GM19452 (cell line): ENCODE data around the gene RALGPS1.

Experiments used
- ATAC-seq: cut with Tn5 transposase; IDR thresholded peaks from one replicate; pipeline ENCODE4 v1.9.1; 2021; ENCODE audit not compliant: unreplicated experiment

RALGPS1 gene

DNA sequence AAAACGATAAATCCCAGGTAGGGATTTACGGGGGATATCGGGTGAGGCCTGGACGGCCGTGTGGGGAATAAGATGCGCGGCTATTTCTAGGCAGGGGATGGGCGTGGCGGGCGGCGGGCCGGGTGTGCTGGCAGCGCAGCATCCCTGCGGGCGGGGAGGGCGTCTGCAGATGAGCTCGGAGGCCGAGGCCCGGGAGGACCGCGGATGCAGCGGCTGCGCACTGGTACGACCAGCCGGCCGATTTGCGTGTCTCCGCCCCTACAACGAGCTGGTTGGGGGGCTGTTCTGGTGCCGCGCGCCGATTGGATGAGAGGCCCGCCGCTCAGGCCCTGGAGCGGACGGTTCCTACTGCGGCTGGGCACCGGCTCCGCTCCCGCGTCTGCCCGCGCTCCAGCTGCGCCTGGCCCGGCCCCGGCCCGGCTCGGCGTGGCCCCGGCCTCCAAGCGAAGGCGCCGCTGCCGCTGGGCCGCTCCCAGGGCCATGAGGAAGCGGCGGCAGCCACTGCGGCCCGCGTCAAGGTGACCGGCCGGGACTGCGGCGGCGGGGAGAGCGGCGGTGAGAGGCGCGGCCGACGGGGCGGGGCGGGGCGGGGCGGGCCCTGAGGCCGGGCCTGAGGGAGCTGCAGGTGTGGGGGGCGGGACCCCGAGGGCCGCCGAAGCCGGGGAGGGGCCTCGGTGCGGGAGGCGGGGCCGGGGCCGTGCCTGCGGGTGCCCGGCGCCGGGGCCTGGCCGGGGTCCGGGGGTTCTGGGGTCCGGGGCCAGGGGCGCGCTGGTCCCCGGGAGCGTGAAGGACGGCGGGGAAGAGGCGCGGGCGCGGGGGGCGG, at the start of gene RALGPS1:
Gene RALGPS1, plus strand, starts transcription at position 325 of the 823 bp plus-strand sequence. CDS start 47,508 bp downstream, outside the sequence.
- peak; percentile 99 for ATAC-seq

DNA sequence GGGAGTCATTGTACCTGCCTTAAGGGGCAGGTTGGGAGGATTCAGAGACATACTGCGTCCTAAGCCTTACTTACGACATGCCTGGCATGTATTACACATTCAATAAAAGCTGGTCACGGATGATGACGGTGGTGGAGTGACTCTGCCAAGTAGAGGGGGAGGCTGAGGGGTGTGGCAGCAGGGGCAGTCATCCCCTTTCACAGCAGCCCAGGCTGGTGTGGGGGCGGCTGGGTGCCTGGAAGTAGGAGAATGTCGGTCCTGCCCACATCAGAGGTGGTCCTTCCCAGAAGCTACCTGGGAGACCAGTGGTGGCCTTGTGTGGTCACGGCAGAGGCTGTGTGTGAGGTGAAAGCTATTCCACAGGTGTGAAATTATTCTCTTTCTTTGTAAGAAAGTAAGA, 45.2 kb upstream of the RALGPS1 start:
- ATAC-seq: no peak

GRCh38 chr9:126872516-126872915, 42.1 kb upstream of the RALGPS1 start:
- ATAC-seq: no peak

- ATAC-seq: no peak
Observed at GRCh38 chr9:126874546-126875314, 39.9 kb upstream of the RALGPS1 start.

DNA sequence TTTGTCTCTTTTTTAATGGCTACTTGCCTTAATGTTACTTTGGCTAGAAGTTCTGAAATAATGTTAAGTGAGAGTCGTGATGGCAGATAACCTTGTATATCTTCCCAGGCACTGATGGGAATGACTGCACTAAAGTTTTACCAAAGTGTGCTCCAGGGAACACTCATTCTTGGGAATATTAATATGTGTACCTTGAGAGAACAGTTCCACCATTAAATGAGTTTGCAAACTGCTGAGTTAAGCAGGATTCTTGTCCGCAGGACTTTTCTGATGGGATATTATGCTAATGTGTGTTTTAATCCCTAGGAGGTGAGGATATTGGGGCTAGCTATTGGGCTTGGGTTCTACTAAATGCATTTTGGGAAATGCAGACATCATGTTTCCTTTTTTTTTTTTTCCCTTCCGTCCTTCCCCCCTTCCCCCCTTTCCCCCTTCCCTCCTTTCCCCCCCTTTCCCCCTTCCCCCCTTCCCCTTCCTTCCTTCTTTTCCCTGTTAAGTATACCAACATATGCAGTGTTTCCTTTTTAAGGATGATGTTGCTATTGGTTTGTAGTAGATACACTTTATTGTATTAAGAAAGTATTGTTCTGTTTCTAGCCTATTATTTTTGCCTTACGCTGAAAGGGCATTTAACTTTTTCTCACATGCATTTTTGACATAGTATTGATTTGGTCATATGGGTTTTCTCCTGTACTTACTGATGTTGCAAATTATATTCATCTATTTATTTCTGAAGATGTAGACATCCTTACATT, 38.6 kb upstream of the RALGPS1 start:
- no peak for ATAC-seq

GRCh38 chr9:126876531-126876930, 38.1 kb upstream of the RALGPS1 start:
- no peak for ATAC-seq

DNA sequence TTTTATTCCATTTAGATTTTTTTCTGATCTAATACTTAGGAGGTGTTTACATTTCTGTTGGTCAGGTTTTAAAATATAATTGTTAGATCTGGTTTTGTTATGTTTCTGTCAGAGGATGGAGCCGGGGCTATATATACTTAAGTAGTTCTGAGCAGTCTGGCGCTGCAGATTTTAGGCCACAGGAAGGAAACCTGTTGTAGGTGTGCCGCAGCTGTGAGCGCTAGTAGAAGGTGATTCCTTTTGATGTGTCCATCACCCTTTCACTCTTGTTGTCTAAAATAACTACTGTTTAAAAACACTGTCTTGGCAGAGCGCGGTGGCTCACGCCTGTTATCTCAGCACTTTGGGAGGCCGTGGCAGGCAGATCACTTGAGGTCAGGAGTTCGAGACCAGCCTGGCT, 37.2 kb upstream of the RALGPS1 start:
- ATAC-seq: no peak

DNA sequence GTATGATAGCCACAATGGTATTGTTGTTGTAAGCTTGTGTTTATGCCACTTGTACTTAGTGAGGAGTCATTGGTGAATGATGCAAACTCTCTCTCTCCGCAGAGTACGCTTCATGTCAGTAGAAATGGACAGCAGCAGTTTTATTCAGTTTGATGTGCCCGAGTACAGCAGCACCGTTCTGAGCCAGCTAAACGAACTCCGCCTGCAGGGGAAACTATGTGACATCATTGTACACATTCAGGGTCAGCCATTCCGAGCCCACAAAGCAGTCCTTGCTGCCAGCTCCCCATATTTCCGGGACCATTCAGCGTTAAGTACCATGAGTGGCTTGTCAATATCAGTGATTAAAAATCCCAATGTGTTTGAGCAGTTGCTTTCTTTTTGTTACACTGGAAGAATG, 35.3 kb upstream of the RALGPS1 start:
- ATAC-seq: no peak

DNA sequence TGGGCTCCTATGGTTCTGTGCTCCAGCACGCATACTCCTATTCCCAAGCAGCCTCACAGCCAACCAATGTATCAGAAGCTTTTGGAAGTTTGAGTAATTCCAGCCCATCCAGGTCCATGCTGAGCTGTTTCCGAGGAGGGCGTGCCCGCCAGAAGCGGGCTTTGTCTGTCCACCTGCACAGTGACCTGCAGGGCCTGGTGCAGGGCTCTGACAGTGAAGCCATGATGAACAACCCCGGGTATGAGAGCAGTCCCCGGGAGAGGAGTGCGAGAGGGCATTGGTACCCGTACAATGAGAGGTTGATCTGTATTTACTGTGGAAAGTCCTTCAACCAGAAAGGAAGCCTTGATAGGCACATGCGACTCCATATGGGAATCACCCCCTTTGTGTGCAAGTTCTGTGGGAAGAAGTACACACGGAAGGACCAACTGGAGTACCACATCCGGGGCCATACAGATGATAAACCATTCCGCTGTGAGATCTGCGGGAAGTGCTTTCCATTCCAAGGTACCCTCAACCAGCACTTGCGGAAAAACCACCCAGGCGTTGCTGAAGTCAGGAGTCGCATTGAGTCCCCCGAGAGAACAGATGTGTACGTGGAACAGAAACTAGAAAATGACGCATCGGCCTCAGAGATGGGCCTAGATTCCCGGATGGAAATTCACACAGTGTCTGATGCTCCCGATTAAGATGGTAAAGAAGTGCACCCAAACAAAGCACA, 34.2 kb upstream of the RALGPS1 start:
- ATAC-seq: no peak

- ATAC-seq: no peak
Observed at GRCh38 chr9:126880947-126881332, 33.6 kb upstream of the RALGPS1 start.

DNA sequence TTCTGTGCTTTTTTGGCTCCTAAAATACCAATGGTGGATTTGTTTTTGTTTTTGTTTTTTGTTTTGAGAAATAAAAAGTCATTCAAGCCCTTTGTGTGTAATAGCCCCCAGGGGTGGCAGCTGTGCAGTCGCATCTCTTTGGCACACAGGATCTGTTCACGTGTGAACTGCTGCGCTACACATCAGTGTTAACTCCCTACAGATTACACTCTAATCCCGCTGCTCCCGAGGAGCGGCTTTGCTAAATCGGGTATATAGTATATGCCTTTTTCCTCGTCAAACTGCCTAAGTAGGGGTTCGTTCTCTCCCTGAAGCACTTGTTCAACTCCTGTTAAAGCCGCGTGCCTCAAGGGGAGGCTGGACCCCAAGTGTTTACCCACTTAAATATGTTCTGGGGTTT, 31.8 kb upstream of the RALGPS1 start:
- ATAC-seq: no peak

- no peak for ATAC-seq
Observed at GRCh38 chr9:126883636-126884035, 30.9 kb upstream of the RALGPS1 start.

- ATAC-seq: no peak
Observed at GRCh38 chr9:126885131-126885641, 29.4 kb upstream of the RALGPS1 start.

DNA sequence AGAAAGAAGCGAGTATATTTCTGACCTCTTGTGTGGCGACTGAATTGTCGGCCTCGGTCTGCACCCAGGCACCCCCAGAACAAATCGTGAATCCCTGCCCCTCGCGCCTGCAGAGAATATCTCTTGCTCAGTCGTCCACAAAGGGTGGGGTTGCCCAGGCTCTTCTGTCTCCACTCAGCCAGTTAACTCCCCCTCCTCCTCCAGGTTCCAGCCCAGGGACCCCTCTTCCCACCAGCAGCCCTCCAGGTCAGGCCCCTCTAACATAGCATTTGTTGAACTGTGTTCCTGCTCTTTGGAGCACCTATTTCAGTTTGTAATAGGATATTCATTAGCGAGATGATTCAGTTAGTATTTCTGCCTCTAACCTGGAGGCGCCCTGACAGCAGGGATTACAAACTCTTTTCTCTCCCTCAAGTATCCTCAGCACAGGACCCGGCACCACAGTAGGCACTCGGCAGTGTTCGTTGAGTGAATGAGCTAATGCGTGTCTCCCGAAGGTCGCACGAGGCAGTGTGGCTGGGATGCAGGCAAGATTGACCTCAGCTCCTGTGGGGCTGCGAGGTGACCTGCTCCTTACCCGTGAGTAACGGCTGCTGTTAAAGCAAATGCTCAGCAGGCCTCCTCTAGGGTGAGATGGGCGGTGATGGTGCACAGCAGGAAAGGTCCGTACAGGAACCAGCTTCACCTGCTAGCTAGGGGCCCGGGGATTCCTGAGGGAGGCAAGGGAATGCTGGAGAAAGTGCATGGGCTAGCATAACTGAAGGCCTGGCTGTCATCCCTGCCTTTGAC, 28.4 kb upstream of the RALGPS1 start:
- no peak for ATAC-seq

DNA sequence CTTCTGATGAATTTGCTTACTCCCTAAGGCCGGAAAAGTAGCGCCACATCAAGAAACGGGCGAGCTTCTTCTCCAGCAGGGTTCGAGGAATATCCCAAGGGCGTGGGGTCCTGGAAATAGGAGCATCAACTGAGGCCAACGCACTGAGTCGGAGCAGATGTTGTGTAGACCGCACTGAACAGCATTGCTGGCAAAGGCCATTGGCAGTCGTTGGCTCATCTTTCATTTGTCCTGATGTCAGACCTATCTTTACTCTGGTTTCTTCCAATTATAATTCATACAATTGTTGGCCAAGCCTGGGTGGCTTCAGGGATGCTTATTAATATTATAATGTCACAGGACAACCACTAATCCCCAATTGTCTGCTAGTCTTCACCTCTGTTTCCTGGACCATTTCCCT, 27.7 kb upstream of the RALGPS1 start:
- ATAC-seq: no peak

DNA sequence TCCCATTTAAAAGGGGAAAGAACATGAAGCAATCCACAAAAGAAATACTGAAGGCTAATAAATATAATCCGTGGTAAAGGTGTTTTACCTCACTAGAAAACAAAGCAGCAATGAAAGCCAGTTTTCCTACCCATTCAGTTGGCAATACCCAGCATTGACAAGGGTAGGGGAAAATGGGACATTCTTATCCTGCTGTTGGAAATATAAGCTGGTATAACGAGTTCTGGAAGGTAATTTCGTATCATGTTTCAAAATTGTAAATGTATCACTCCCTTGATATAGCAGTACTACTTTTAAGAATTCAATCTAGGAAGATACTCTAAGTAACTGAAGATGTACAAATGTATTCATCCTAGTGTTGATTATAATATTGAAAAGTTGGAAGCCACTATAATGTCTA, 22.9 kb upstream of the RALGPS1 start:
- ATAC-seq: no peak

DNA sequence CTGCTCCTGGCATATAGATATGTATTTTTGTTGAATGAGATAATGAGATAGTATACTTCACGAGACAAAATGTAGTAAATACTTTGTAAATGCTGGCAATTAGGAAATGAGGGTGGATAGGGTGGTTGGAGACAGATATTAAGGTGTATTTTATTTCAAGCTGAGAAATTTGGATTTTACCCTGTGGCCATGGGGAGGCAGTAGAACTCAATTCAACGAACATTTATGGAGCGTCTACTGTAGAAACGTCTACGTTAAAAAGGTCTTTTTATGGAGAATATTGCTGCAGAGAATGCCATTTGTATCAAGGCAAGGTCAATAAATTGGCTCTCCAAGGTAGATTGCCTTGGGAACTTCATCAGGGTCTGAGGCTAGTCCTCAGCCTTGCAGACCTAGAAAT, 21.5 kb upstream of the RALGPS1 start:
- no peak for ATAC-seq

GRCh38 chr9:126894052-126894603, 20.5 kb upstream of the RALGPS1 start:
- ATAC-seq: no peak

DNA sequence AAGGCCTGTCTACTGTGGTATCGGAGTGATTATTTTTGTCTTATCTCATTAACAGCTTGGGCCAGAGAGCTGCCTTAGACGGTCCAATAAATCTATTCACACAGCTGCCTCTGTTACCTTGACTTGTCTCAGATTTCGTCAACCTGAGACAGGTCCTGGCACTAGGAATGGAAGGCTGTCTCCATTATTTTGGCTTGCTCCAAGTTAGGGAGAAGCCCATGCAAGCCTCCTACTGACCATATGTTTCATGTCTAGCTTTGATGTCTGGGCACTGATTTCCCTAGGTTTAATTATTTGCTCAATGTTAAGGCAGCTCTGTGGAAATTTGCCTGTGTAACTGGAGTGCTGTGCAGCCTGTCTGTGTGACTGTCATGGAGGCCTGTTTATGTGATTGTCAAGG, 12.4 kb upstream of the RALGPS1 start:
- ATAC-seq: no peak

DNA sequence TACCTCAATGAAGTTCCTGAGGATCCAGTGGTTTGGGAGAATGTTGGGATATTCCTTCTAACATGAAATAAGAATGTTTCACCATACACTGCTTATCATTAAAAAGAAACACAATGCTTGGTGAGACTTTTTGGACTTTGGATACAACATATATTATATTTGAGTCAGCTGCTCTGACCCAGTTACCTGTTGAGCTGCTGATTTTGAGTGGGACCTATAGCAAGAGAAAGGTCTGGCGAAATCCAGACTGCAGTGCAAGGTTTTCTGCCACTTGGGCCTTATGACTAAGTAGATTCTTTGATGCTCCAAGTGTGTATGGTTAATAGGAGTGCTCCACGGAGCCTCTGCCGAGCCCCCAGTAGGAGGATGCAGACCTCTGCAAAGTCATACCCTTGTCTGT, 10.0 kb upstream of the RALGPS1 start:
- ATAC-seq: no peak
